Fibroblast of lung (primary cell): ENCODE measurements around the gene ADAP1.

Source experiments
- CTCF ChIP-seq, 2 donors: IDR thresholded peaks in 1 of 2; conservative IDR thresholded peaks in 1 of 2; 1 replicate in 1 of 2; 2 replicates in 1 of 2; pipeline ENCODE4 v1.5.1; 2011 to 2012; ENCODE audit warnings: low read length in 2 of 2, control low read depth in 1 of 2, inconsistent platforms in 1 of 2, low read depth in 1 of 2, mild to moderate bottlenecking in 1 of 2
- EZH2 ChIP-seq: IDR thresholded peaks from 2 replicates; pipeline ENCODE4 v1.5.1; 2012; ENCODE audit warnings: low read length, control low read depth, mild to moderate bottlenecking; ENCODE audit errors: missing control alignments

- TF ChIP-seq CTCF (conservative IDR thresholded peaks at IDR 0.05 in 1 of 2, IDR thresholded peaks at IDR 0.05 in 1 of 2; ENCODE audit: low read depth in 1 of 2, low read length in 2 of 2) (no peak), EZH2 (no peak)
Observed at GRCh38 chr7:932651-932975, 21.9 kb downstream of the ADAP1 start.
